NCI-H446 treated with DMSO at 0.1 percent for 48 hours (cell line): ENCODE measurements around the gene ZMYM4.

Experiments used
- DNase-seq: peaks from one replicate; lab custom pipeline; 2025; lab: John Stamatoyannopoulos, UW

ZMYM4 gene

DNA sequence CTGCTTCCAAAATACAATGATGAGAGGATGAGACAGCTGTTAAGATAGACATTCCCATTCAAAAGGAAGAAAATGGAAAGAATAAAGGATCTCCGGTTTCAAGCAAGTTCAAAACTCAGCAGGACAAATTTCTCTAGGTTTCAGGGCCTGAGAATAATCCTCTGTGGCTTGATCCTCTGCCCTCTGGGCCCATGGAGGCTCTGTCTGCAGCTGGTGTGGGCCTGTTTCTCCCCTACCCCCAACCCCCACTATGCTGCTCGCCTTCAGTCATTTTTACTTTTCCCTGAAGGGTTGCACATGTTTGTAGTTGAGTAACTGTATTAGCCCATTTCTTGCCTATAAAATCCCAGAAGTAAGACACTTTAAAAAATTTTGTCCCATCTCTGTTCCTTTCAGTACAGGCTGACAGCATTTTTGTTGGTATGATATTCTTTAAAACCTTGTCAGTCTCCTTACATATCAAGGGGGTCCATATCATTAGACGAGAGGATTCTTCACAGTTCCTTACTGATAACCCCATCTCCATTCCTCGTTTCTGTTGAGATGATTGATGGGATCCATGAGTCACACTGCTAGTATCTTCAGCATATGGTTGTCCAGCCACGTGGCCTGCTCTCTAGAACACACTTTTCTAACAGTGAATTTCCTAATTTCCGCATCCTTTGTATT, 10.5 kb downstream of the ZMYM4 start:
- no peak for DNase-seq

- DNase-seq = no peak
Measured at GRCh38 chr1:35279555-35279904, 11.0 kb downstream of the ZMYM4 start.

GRCh38 chr1:35280006-35280405, 11.5 kb downstream of the ZMYM4 start:
- no peak for DNase-seq

DNA sequence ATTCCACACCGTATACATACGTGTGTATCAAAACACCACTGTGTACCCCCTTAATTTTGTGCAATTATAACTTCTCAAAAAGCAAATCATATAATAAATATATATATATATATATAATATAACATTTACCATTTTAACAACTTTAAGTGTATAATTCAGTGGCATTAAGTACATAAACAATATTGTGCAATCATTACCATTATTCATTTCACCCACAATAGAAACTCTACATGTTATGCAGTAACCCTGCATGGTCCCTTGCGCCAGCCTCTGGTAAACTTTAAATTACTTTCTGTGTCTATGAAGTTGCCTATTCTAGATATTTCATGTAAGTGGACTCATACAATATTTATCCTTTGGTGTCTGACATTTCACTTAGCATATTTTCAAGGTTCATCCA, 13.1 kb downstream of the ZMYM4 start:
- no peak for DNase-seq

GRCh38 chr1:35282172-35282571, 13.7 kb downstream of the ZMYM4 start:
- DNase-seq = no peak

DNA sequence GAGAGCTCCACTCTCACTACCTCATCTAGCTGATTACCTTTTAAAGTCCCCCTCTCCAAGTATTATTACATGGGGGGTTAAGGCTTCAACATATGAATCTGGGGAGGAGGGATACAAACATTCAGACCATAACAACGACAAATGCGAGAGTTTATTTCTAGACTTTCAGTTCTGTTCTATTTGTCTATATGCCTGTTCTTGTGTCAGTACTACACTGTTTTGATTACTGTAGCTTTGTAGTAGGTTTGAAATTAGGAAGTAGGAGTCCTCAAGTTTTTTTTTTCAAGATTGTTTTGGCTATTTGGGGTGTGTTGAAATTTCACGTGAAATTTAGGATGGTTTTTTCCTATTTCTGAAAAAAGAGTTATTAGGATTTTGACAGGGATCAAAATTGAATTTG, 16.3 kb downstream of the ZMYM4 start:
- DNase-seq = no peak

DNA sequence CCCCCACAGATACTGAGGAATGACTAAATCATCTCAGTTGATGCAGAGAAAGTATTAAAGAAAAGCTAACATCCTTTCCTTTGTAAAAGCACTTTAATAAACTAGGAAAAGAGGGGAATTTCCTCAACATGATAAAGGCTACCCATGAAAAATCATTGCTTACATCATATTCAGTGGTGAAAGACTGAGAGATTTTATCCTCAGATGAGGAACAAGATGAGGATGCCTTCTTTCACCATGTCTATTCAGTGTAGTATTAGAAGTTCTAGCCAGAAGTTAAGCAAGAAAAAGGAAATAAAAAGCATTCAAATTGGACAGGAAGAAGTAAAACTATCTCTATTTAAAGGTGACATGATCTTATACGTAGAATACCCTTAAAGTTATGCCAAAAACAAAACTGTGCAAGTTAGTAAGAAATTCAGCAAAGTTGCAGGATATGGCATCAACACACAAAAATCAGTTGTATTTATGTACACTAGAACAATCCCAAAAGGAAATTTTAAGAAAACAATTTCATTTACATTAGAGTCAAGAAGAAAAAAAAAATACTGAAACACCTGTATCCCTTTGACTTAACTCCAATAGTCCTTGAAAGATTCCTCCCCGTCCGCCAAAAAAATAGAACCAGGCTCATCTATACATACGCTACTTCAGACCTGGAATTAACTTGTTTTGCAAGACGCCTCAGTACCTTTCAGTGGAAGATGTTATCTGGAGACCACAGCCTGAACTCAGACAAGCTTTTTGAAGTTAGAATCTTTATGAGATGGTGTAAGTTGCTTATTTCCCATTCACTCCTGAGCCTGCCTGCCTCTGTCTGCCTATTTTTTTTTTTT, 17.5 kb downstream of the ZMYM4 start:
- no peak for DNase-seq

DNA sequence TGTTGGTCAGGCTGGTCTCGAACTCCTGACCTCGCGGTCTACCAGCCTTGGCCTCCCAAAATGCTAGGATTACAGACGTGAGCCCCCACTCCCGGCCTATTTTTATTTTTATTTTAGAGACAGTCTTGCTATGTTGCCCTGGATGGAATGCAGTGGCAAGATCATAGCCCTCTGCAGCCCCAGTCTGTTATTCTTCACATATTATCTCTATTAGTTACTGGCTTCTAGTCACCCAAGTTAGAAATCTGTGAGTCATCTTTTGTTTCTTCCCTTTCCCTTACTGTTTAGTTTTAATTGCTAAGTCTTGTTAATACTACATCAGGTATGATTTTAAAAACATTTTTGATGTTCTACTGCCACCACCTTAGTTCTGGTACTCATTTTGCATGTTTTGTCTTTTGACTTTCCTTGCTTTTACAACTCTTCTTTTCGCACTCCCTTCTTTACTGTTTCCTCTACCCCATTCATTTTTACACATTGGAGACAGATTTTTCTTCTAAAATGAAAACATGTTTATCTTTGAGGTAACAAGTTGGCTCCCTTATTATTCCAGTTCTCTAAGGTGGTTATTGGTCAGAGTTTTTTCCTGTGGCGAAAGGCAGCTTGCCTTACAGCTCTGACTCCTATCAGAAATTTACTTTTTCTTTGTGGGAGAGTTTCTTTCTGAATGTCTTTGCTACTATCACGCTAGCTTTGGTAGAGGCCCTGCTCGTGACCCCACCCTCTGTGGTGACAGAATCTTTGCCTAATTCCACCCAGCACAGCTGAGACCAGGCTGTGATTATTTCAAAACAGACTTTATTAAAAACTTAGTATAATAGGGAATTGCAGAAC, 19.5 kb downstream of the ZMYM4 start:
- no peak for DNase-seq

GRCh38 chr1:35288761-35289160, 20.3 kb downstream of the ZMYM4 start:
- no peak for DNase-seq

- DNase-seq = no peak
Measured at GRCh38 chr1:35290452-35290851, 21.9 kb downstream of the ZMYM4 start.

DNA sequence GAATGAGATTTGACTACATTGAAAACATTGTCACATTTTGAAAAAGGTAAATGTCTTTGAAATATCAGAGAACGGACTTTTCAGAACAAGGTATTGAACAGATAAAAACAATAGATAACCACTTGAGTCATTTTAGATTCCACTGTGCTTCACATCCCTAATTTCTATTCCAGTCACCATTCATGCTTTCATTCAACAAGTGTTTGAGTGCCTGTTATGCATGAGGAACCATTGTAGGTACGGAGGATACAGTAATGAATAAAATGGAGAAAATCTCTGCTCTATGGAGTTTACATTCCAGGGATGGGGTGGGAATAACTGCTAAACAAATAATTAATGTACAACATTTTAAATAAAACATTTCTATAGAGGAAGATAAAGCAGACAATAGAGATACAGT, 26.3 kb downstream of the ZMYM4 start:
- no peak for DNase-seq

- no peak for DNase-seq
Measured at GRCh38 chr1:35297886-35298285, 29.4 kb downstream of the ZMYM4 start.

- DNase-seq = no peak
Measured at GRCh38 chr1:35298464-35298863, 30.0 kb downstream of the ZMYM4 start.

DNA sequence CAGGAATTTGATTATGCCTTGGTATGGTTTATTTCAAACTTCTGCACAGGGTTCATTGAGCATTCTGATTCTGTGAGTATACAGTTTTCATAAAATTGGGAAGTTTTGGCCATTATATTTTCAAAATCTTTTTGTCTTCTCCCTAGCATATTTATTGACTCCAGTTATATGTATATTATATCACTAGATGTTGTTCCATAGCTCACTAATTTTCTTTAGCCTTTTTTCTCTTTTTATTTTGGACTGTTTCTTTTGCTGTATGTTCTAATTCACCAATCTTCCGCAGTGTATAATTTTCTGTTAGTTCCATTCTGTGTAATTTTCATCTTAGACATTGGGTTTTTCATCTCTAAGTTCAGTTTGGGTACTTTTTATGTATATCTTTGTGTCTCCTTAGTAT, 31.9 kb downstream of the ZMYM4 start:
- DNase-seq = no peak

DNA sequence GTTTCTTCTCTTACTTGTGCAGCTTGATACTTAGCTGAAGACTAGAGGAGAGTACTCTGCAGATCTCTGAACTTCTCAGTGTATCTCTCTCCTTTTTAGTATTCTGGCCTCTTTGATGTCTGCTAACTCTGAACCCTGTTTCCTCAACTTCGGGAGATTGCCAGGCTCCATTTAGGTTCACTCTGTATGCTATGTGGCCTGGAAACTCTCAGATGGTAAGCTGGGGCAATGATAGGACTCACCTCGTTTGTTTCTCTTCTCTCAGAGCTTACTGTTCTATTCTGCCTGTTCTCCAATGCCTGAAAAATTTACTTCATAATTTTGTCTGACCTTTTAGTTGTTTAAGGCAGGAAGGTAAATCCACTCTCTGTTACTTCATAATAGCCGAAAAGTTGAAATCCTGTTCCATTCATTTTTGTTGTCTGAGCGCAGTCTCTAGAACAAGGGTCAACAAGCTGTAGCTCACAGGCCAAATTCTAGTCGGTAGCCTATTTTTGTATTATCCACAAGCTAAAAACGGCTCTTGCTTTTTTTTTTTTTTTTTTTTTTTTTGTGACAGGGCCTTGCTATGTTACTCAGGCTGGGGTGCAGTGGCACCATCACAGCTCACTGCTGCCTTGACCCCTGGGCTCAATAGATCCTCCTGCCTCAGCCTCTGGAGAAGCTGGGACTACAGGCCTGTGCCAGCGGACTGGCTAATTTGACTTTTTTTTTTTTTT, 33.3 kb downstream of the ZMYM4 start:
- no peak for DNase-seq

DNA sequence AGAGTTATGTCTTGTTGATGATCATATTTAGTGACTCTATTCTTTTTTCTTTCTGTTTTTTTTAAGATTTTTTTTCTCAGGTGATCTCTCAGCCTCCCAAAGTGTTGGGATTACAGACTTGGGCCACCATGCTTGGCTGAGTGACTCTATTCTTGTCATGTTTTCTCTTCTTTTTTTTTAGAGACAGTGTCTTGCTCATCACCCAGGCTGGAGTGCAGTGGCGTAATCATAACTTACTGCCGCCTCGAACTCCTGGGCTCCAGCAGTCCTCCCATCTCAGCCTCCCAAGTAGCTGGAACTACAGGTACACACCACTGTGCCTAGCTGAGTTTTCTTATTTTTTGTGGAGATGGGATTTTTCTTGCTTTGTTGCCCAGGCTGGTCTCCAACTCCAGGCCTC, 36.9 kb downstream of the ZMYM4 start:
- DNase-seq = no peak

GRCh38 chr1:35315649-35316048, 47.1 kb downstream of the ZMYM4 start:
- no peak for DNase-seq

GRCh38 chr1:35316264-35316663, 47.8 kb downstream of the ZMYM4 start:
- DNase-seq = no peak

GRCh38 chr1:35319988-35320713, 51.6 kb downstream of the ZMYM4 start:
- DNase-seq = no peak

DNA sequence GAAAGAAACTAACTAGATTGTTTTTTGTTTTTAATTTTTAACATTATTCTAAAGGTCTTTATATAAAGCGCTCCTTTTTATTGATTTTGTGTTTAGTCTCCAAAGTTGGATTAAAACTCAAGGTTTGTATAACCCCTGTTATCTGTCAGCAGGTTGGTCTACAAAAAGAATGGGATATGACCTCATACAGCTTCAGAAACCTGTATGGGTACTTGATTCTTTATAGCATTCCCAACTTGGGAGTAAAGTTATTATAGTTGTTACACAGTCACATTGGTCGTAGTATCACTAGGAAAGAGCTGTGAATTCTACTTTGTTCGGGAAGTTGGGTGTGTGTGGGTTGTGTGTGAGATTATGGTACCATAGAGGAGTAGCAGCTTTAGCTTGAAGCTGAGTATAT, 52.4 kb downstream of the ZMYM4 start:
- DNase-seq = no peak

DNA sequence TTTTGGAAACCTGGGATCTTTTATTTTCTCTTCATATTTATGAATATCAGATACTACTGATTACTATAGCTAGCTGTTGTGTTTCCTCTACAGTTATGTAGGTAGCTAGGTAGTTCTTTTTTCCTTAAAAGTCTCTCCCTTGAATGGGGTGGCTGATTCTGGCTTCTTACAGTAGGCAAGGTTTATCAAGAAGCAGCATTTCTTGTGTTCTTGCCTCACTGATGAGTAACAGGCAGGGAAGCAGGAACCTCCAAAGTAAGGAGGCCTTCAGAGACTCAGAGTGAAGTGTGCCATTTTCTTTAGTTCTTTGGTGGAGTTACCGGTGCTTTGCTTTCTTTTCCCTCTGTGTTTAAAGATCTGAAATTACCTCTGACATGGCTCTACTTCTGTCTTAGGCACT, 56.0 kb downstream of the ZMYM4 start:
- DNase-seq = no peak
